HG03469 (cell line): ENCODE data around the gene BEND6.
A peak's percentile ranks its signal among the peaks of the same experiment; 100 is the strongest.

Source experiments
- ATAC-seq: cut with Tn5 transposase; IDR thresholded peaks from one replicate; pipeline ENCODE4 v1.9.1; 2021; ENCODE audit warnings: mild to moderate bottlenecking, moderate library complexity, moderate number of reproducible peaks; ENCODE audit not compliant: unreplicated experiment

The BEND6 gene

DNA sequence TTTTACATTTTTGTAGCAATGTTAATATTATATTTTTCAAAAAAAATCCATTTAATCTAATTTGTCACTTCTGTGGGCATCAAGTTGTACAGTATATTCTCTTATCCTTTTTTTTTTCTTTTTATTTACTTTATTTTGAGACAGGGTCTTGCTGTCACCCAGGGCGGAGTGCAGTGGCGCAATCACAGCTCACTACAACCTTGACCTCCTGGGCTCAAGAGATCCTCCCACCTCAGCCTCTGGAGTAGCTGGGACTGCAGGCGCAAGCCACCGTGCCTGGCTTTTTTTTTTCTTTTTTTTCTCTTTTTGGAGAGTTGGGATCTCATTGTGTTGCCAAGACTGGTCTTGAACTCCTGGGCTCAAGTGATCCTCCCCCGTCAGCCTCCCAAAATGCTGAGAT is 14.4 kb upstream of the BEND6 start:
- ATAC-seq, result no peak

DNA sequence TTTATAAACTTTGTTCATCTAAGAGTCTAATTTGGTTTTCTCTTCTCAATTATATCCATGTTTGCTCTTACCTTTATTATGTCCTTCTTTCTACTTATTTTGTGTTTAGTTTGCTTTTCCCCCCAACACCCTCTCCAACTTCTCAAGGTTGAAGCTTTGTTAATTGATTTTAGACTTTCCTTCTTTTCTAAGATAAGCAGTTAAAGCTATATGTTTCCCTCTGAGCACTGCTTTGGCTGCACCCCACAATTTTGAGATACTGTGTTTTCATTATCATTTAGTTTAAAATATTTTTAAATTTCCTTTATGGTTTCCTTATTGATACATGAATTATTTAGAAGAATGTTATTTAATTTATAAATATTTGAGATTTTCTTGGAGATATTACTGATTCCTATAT is 13.9 kb upstream of the BEND6 start:
- no peak for ATAC-seq

DNA sequence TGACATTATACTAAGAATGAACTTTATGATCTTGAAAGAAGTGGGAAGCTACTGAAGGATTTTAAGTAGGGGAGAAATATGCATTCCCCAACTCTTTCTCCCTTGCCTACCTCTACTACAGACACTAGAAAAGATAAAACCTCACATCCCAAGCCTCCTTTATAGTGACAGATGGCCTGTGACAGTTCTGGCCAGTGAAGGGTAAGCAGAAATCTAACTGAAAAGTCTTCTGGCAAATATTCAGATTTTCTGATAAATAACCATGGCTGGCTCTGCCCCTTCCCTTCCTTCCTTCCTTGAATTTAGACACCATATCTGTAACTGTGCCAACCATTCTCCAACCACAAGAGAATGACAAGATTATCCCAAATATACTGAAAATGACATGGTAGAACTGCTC is 10.2 kb upstream of the BEND6 start:
- no peak for ATAC-seq

DNA sequence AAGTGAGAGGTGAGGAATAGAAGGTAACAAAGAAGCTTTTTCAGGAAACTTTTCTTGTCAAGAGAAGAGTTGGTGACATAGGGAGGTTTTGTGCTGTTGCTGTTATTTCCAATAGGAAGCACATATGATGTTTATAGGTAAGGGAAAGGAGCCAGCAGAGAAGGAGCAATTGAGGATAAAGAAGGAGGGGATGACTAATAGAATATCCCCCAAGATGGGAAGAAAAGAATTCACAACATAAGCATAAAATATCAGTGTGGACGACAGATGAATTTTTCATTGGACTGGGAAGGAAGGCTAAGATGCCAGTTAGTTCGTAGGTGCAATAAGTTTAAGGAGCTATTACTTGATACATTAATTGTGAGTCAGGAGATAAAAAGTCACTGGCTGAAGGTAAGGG is 8.5 kb upstream of the BEND6 start:
- no peak for ATAC-seq

DNA sequence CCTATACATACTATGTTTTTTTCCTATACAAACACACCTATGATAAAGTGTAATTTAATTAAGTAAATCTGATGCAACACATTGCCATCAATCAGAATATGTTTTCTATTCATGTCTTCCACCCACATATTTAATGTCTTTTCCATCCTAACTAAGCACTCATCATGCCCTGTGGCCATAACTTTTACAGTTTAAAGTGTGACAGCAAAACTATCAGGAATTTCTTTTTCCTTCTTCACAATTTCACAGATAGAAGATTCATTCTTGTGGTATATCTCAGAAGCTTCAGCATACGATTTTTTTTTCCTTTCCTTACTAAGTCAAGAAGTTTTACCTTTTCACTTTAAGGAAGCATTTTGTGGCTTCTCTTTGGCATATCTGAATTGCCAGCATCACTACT is 7.0 kb upstream of the BEND6 start:
- ATAC-seq, result no peak

DNA sequence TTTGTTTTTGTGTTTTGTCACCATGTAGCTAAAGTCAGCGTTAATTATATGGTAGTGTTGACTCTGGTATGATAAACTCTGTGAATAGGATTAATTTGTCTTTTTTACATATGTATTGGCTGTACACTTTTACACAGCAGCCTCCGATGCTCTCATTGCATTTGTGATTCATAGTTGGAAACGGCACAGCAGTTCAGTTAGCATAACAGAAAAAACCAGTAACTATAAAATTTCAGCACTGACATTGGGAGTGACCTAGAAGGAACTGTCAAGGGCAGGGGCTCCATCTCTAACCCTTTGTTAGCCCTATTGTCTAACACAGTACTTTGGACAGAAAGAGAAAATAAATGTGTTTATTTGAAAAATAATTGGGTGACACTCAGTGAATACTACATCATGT is 5.6 kb upstream of the BEND6 start:
- ATAC-seq, result no peak

DNA sequence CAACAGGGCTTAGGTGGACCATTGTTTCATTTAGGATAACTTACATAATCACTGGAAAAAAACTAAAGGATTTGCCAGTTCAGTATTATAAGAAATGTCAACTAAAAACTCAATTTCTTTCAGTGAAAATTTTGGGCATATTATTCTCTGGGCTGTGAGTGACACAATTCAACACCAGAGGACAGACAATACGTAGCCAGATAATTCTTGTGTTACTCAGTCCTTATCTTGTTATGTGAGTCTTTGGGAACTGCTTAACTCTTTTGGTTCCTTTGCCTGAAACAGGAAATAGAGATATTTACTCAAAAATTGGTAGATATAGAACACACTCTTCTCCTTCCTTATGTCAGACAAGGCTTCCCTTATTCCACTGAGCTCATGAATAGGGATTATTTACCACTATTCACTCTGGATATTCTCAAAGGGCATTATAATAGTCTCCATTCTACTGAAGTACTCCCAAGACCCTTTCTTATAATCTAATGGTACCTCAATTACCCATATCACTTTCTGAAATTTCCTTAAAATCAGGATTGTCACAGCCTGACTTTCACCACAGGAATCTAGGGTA is 4.9 kb upstream of the BEND6 start:
- ATAC-seq, result no peak

DNA sequence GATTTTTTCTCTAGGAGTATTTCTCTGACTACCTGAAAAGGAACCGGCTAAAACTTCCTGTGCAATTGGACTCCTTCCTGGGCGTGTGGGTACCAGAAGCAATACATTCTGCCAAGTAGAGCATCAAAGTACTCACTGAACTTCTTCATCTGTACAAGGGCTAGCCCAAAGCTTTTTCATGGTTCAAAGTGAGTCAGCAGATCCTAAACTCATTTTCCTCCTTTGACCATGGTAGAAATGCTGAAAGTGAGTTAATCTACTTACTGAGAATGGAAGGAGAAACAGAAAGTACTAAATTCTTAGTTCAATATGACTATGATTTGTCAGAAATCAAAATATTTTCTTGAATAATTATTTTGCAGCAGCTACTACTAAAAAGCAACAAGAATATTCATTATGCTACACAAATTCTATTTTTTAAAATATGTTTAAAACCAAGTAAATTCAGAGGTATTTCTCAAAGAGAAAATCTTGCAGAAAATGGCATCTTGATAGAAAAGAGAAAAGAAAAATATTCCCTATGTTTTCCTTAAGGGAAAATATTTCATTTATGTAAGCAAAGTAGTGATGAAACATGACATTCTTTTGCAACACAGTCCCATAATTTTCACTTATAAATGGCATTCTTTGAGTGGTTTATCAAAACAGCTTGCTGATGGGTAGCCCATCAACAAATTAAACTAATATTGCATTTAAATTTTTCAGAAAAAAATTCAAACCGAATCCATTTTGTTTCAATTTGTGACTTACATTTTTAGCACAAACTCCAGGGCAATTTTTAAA is 3.7 kb upstream of the BEND6 start:
- no peak for ATAC-seq

DNA sequence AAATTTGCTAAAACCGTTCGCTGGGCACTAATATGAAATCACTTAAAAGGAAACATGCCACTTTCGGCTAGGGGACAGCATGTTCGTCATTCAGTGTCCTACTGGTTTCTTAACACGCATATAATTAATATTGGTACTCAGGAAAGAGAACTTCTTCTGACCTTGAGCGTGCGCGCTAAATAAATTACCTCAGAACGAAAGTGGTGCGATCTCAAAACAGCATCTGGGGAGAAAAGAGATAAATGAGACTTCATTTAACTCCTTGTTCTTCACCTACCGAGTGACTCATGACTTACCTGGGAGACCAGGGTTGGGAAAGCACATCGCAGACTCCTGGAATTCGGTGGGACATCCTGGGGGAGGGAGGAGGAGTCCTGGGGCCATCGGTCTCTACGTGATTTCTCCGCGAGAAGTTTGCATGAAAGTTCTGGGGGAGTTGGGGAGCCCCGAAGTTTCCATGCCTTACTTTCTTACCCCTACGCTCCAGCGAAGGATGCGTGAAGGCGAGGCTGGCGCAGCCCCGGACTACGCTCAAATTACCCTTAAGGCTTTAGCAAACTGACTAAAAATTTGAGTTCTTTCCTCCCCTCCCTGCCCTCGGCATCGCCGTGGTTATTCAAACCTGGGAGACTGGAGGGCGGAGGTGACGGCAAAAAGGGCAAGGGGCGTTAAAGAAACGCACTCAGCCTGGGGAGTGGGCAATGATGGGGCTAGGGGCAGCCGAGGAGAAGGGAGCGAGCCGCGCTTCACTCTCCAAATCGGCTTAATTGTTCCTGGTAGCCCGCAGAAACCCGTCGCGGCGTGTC is 1.1 kb upstream of the BEND6 start:
- no peak for ATAC-seq

DNA sequence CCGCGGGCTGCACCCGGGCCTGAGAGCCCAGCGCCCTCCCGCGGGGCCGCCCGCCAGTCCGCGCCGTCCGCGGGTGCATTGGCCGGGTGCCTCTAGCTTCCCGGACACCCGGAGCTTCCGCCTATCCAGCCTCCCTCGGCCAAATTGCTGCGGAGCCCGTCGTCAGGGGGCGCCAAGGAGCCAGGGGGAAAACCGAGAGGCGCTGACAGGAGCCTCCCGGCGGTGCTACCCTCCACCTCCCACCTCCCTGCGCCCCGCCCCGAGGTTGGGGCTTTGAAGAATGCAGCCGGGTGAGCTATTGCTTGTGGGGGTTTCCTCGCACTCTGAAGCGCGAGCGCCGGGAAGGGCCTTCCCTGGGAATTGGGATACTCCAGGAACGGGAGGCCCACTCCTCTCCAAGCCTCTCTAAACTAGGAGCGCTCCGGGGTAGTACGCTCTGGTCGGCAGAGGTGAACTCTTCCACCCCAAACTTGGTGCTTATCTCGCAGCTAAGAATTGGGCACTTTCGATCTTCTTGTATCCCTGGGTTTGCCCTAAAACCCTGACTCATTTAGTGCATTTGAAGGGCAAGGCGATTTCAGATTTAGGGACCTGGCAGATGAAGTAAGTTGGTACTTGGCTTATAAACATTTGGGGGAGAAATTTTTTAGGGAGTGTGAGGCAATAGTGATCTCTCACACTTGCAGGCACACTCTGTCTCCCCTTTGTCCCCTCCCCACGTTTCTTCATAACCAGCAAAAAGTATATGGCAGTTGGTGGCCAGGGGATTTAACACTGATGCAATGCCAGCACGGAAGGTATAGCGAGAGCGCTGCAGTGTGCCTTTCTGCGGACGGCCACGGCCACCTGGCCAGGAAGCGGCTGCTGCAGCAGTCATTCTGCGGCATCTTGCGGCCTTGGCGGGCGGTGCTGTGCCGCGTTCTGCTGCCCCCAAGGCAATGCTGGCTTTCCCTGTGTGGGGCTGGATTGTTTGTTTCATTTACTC is 556 bp downstream of the BEND6 start:
- ATAC-seq, result peak; percentile 45

DNA sequence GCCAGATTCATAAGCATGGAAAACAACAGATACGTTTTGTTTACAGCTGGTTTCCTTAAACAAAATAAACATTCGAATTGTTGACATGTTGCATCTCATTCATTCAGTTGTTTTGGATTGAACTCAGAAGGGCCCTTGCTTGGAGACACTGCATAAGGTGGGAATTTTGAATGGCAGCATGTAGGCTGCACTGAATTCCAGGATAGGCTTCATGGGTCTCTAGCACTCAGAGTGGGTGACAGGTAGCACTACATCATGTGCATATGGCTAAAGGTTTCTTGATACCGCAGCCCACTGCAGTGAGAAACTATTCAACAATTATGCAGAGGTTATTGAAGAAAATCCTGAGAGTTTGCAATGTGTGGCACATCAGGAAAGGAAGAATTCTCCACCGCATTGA is 1.6 kb downstream of the BEND6 start:
- ATAC-seq, result no peak

DNA sequence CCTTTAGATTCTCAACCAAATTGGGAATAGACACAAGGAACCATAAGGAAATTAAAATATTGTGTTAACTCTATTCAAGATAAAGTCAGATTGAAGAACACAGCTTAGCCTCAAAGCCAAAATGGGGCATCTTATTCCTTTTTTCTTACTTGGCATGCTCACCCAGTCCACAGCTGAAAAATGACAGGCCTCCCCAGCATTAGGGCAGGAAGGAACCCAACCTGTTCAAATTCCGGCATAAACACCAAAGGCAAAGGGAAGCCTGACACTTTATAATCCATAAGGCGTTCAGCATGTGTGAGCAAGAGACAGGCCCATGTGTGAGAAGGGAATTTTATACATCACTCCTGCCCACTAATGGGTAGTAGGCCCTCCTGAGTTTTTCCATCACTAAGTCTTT is 2.9 kb downstream of the BEND6 start:
- ATAC-seq, result no peak

DNA sequence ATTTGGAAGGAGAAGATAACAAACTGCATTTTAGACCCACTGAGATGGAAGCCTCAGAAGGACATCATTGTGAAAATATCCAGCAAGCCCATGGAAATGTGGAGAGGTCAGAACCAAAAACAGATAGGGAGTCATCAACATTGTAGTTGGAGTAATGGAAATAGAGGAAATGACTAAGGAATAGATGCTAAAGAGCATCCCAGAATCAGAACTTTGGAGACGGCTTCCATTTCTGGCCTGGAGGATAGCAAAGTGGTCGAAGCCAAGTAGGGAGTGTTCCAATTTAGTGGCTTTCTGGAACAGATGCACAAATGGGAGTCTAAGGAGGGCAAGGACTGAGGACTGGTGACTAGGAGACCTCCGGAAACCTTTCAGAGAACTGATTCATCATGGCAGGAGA is 3.6 kb downstream of the BEND6 start:
- ATAC-seq, result no peak

DNA sequence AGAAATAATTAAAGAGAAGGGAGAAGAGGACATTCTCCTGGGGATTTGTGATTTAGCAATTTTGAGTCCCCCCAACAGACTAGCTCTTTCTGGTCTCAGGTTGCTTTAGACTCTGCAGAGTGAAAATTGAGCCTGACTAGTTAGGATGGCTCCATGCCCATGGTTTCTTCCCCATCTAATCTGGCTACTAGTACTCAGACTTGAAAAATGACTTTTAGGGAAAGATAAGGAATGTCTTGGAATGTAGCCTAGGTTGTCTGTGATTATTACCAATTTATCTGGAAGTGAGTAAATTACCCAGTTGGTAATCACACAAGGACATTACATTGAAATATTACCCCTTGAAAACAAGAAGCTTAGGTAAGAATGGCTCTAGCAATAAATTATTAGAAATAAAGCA is 4.2 kb downstream of the BEND6 start:
- no peak for ATAC-seq

DNA sequence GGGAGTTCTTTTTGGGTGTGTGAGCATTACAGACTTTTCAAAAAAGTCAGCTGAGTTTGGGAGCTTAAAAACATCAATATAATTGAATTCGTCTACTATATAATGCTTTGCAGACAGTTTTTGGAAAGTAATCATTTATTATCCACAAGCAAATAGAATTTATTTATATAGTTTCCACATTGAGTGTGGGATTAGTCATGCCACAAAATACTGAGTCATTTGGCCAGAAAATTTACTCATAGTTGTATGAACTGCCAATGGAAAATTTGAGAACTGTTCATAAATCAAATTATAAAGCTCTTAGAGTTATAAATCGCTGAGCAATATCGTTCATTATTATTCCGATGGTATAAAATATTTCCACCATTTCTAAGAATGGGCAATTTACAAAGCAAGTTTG is 5.0 kb downstream of the BEND6 start:
- ATAC-seq, result no peak

DNA sequence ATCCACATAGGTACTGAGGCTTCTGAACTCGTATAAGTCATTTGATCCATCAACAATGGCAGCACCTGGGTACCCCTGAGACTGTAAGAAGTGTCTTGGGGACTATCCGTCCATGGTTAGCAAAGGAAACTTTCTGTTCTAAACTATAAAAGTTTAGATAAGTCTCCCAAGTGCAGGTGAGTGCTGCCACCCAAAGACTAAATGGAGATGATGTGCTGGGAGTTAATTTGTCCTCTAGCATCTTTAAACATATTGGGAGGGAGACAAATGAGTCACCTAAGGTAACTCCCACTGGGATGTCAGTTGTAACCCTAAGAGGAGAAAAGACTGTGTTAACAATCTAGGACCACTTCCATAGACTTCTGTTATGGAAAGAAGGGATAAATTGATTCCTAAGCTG is 6.2 kb downstream of the BEND6 start:
- ATAC-seq, result no peak

DNA sequence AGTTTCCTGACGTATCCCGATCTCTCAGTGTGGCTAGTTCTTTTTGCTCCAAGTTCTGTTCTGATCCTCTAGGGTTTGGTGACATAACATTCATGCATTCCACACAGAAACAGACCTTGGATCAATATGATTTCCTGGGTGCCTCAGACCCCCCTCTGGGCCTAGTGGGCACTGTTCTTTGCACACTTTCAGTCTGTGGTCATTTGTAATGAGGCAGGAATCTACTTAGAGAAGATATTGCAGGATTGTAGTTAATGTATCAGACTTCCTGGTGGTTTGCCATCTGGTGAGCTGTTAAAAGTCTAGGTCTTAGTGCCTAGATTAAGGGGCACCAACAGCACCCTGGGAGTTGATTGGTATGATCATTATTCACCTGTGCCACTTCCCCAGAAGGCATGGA is 7.5 kb downstream of the BEND6 start:
- no peak for ATAC-seq

DNA sequence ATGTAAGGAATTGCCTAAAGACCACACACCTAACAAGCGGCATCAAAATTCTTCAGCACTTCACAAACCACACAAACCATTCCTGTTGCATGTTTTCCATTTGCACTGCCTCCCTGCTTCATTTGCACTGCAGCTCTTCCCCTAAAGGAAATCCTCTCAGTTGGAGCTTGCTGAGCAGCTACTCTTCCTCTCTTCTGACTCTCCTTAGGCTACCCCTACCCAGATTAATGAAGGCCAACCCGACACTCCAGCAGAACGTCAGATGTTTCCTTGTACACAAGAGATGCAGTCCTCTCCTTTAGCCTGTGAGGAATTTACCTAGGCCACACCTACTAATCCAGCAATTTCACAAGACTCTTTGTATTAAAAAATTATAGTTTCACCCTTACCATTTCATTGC is 8.1 kb downstream of the BEND6 start:
- no peak for ATAC-seq

DNA sequence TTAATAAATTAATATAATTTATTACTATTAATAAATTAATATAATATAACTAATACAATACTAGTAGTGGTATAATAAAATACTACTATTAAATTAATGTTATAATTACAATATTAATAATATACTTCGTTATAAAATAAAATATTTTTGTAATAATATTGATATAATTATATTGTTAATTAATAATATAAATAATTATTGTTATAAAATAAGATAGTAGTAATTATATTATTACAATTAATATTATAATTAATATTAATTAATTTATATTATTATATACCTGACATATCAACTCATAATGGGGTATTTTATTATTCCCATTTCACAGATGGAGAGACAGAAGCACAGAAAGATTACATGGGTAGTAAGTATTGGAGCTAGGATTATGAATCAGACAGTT is 8.9 kb downstream of the BEND6 start:
- ATAC-seq, result no peak

DNA sequence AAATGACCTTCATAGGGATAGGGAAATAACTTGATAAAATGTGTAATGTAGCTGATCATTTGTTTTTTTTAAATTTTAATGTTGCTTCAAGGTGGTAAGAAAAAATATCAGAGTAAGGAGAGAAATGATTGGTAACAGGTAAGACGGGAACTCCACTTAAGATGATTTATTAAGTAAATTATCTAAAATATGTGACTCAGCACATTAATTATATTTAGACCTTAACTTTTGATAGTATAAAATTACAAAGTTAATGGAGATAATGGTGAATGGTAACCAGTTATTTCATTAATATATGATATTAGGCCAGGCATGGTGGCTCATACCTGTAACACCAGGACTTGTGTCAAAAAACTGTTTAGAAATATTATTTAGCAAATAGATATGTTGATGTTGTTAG is 10.2 kb downstream of the BEND6 start:
- ATAC-seq, result no peak

DNA sequence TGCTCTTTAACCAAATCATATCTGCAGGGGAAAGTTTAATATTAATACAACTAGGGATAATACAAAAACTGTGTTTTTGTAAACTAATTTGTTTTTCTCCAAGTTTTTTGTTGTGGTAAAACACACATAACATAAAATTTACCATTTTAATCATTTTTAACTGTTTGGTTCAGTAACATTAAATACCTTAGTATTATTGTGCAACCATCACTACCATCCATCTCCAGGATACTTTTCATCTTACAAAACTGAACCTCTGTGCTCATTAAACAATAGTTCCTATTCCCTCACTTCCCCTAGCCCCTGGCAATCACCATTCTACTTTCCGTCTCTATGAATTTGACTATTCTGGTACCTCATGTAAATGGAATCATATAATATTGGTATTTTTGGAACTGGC is 15.9 kb downstream of the BEND6 start:
- no peak for ATAC-seq
